ENCODE measurements around the gene NOTCH2NLA.
"Not testable (repeated sequence)": the region's sequence is repeated elsewhere in the genome, so short reads cannot be mapped to it uniquely, and the experiment has no call there.

GRCh38 chr1:146174531-146174930 lies 54.3 kb downstream of the NOTCH2NLA start:
- TF ChIP-seq MAX (IDR thresholded peaks at IDR 0.05); MAZ (IDR thresholded peaks at IDR 0.05; ENCODE audit: borderline replicate concordance, low read depth, low read length); RAD21 (conservative IDR thresholded peaks at IDR 0.05 in 1 of 2, IDR thresholded peaks at IDR 0.05 in 1 of 2); FOSL2 (IDR thresholded peaks at IDR 0.05); FOSL2 (CRISPR knock-in tag; IDR thresholded peaks at IDR 0.05); REST (IDR thresholded peaks at IDR 0.05); MYC (IDR thresholded peaks at IDR 0.05; ENCODE audit: borderline replicate concordance, low read length); RCOR1 (IDR thresholded peaks at IDR 0.05; ENCODE audit: low read depth, low read length); EP300 (IDR thresholded peaks at IDR 0.05): not testable (repeated sequence)
